COLO668 (cell line): ENCODE measurements around the gene RALGPS1.

ENCODE experiments used
- DNase-seq: peaks from one replicate; lab custom pipeline; 2025; ENCODE audit not compliant: unreplicated experiment; lab: John Stamatoyannopoulos, UW

Gene RALGPS1

GRCh38 chr9:127020802-127021078, 106.2 kb downstream of the RALGPS1 start:
- DNase-seq, result no peak

- no peak for DNase-seq
Observed at GRCh38 chr9:127021664-127022363, 107.2 kb downstream of the RALGPS1 start.

- no peak for DNase-seq
Observed at GRCh38 chr9:127022913-127023660, 108.5 kb downstream of the RALGPS1 start.

- peak; percentile 43 for DNase-seq
Observed at GRCh38 chr9:127025042-127025441, 110.5 kb downstream of the RALGPS1 start.

- no peak for DNase-seq
Observed at GRCh38 chr9:127027694-127028093, 113.1 kb downstream of the RALGPS1 start.

GRCh38 chr9:127029548-127029947, 115.0 kb downstream of the RALGPS1 start:
- DNase-seq, result no peak

GRCh38 chr9:127030814-127031740, 116.5 kb downstream of the RALGPS1 start:
- no peak for DNase-seq

GRCh38 chr9:127032256-127032655, 117.7 kb downstream of the RALGPS1 start:
- DNase-seq, result no peak

- DNase-seq, result no peak
Observed at GRCh38 chr9:127033061-127033460, 118.5 kb downstream of the RALGPS1 start.

GRCh38 chr9:127033789-127034188, 119.2 kb downstream of the RALGPS1 start:
- no peak for DNase-seq

GRCh38 chr9:127034691-127035090, 120.1 kb downstream of the RALGPS1 start:
- DNase-seq, result no peak

- DNase-seq, result no peak
Observed at GRCh38 chr9:127035423-127035822, 120.8 kb downstream of the RALGPS1 start.

GRCh38 chr9:127035948-127036347, 121.4 kb downstream of the RALGPS1 start:
- DNase-seq, result no peak

- DNase-seq, result no peak
Observed at GRCh38 chr9:127036437-127036836, 121.9 kb downstream of the RALGPS1 start.

GRCh38 chr9:127038531-127038930, 123.9 kb downstream of the RALGPS1 start:
- no peak for DNase-seq

GRCh38 chr9:127039492-127039891, 124.9 kb downstream of the RALGPS1 start:
- DNase-seq, result no peak

GRCh38 chr9:127045148-127045547, 130.6 kb downstream of the RALGPS1 start:
- DNase-seq, result no peak

GRCh38 chr9:127047971-127048370, 133.4 kb downstream of the RALGPS1 start:
- no peak for DNase-seq

- no peak for DNase-seq
Observed at GRCh38 chr9:127049044-127049443, 134.5 kb downstream of the RALGPS1 start.

- no peak for DNase-seq
Observed at GRCh38 chr9:127049581-127049980, 135.0 kb downstream of the RALGPS1 start.

GRCh38 chr9:127050152-127050551, 135.6 kb downstream of the RALGPS1 start:
- DNase-seq, result no peak

- no peak for DNase-seq
Observed at GRCh38 chr9:127050591-127051001, 136.0 kb downstream of the RALGPS1 start.
